Neural cell (in vitro differentiated cells): ENCODE results near the gene EDA2R. TPM values are rescaled to one million over a fixed set of nuclear protein-coding genes. Genes with fewer than 3 reads are reported as not detected.

Experiments
- H2AFZ ChIP-seq: fragments of 200-600, 300-800 bp; sonication (generic), shearing (Covaris generic); 2 replicates; pipeline ENCODE4 v1.6.0; 2014; ENCODE audit warnings: low read depth, mild to moderate bottlenecking, antibody characterized with exemption, low read length, moderate library complexity
- H3F3A ChIP-seq: fragments of 200-600 bp; shearing (Covaris generic); 2 replicates; pipeline ENCODE4 v1.6.1; 2016; ENCODE audit warnings: mild to moderate bottlenecking, moderate library complexity, mixed read lengths, antibody characterized with exemption, low read length; ENCODE audit not compliant: insufficient read depth, poor library complexity, severe bottlenecking
- H3K27ac ChIP-seq: fragments of 200-600, 300-800 bp; sonication (generic), shearing (Covaris generic); 2 replicates; pipeline ENCODE4 v1.5.1; 2014; ENCODE audit warnings: mild to moderate bottlenecking, low read length, moderate library complexity
- H3K27me3 ChIP-seq: fragments of 300-800, 200-600 bp; sonication (generic), shearing (Covaris generic); 2 replicates; pipeline ENCODE4 v1.6.0; 2014; ENCODE audit warnings: mild to moderate bottlenecking, low read depth, low read length, moderate library complexity; ENCODE audit not compliant: insufficient read depth
- H3K36me3 ChIP-seq: fragments of 300-800, 200-600 bp; sonication (generic), shearing (Covaris generic); 2 replicates; pipeline ENCODE4 v1.5.1; 2014; ENCODE audit warnings: mild to moderate bottlenecking, antibody characterized with exemption, low read length, moderate library complexity; ENCODE audit not compliant: insufficient read depth
- H3K4me2 ChIP-seq: fragments of 300-800, 200-600 bp; sonication (generic), shearing (Covaris generic); 2 replicates; pipeline ENCODE4 v1.6.0; 2014; ENCODE audit warnings: mild to moderate bottlenecking, low read length
- H3K4me3 ChIP-seq: fragments of 300-800, 200-600 bp; sonication (generic), shearing (Covaris generic); 2 replicates; pipeline ENCODE4 v1.5.1; 2014; ENCODE audit warnings: mild to moderate bottlenecking, low read length, moderate library complexity
- H3K79me2 ChIP-seq: fragments of 200-600 bp; shearing (Covaris generic); replicated peaks from 2 replicates; pipeline ENCODE4 v1.6.0; 2014; ENCODE audit warnings: mild to moderate bottlenecking, low read length, moderate library complexity; ENCODE audit not compliant: insufficient read depth
- H3K9ac ChIP-seq: fragments of 300-800, 200-600 bp; sonication (generic), shearing (Covaris generic); 2 replicates; pipeline ENCODE4 v1.6.1; 2016; ENCODE audit warnings: mild to moderate bottlenecking, low read length, mixed read lengths
- H3K9me2 ChIP-seq: fragments of 200-600 bp; shearing (Covaris generic); 2 replicates; pipeline ENCODE4 v1.6.1; 2016; ENCODE audit warnings: mild to moderate bottlenecking, low read length, mixed read lengths; ENCODE audit not compliant: insufficient read depth
- H3K9me3 ChIP-seq: fragments of 200-600, 300-800 bp; sonication (generic), shearing (Covaris generic); 2 replicates; pipeline ENCODE4 v1.6.1; 2016; ENCODE audit warnings: mild to moderate bottlenecking, mixed run types, low read length, moderate library complexity, mixed read lengths
- H4K20me1 ChIP-seq: fragments of 200-600 bp; shearing (Covaris generic); 2 replicates; pipeline ENCODE4 v1.6.1; 2016; ENCODE audit warnings: mild to moderate bottlenecking, mixed run types; ENCODE audit not compliant: insufficient read depth
- CTCF ChIP-seq: fragments of 450-650 bp; IDR thresholded peaks from 2 replicates; pipeline ENCODE4 v1.5.1; 2014; ENCODE audit warnings: antibody characterized with exemption, mild to moderate bottlenecking, moderate library complexity; ENCODE audit not compliant: poor library complexity, severe bottlenecking
- EP300 ChIP-seq: fragments of 450-650 bp; conservative IDR thresholded peaks from 2 replicates; pipeline ENCODE4 v1.6.1; 2014; ENCODE audit warnings: antibody characterized with exemption, mild to moderate bottlenecking, moderate library complexity; ENCODE audit not compliant: poor library complexity, severe bottlenecking
- EZH2 ChIP-seq: fragments of 200-600, 300-800 bp; shearing (Covaris generic), sonication (generic); IDR thresholded peaks from 2 replicates; pipeline ENCODE4 v1.6.1; 2014; ENCODE audit warnings: antibody characterized with exemption, low read length, borderline replicate concordance, mild to moderate bottlenecking; ENCODE audit not compliant: insufficient read depth, poor library complexity, severe bottlenecking
- MXI1 ChIP-seq: fragments of 450-650 bp; conservative IDR thresholded peaks from 2 replicates; pipeline ENCODE4 v1.6.1; 2014; ENCODE audit warnings: antibody characterized with exemption, mild to moderate bottlenecking; ENCODE audit not compliant: poor library complexity, severe bottlenecking
- POLR2AphosphoS5 ChIP-seq: IDR thresholded peaks from 2 replicates; pipeline ENCODE4 v1.6.1; 2012
- RAD21 ChIP-seq: fragments of 450-650 bp; conservative IDR thresholded peaks from 2 replicates; pipeline ENCODE4 v1.6.1; 2014; ENCODE audit warnings: antibody characterized with exemption, mild to moderate bottlenecking, moderate library complexity
- SMC3 ChIP-seq: fragments of 450-650 bp; conservative IDR thresholded peaks from 2 replicates; pipeline ENCODE4 v1.6.1; 2014; ENCODE audit warnings: antibody characterized with exemption, mild to moderate bottlenecking, moderate library complexity; ENCODE audit not compliant: poor library complexity
- TAF1 ChIP-seq: IDR thresholded peaks from 2 replicates; pipeline ENCODE4 v1.6.1; 2012; ENCODE audit warnings: low read depth
- polyA plus RNA-seq: library from polyadenylated mRNA; depleted of rRNA; stranded (reverse); fragments of >200 nt; gene quantifications from 2 replicates; pipeline ENCODE4 v1.2.3, GENCODE V29; 2014
- TF ChIP-seq, protein P1 (sequence below): IDR thresholded peaks from 2 replicates; pipeline ENCODE4 v1.6.1; 2012; ENCODE audit warnings: borderline replicate concordance

EDA2R gene
- polyA plus RNA-seq, 1 donor from 2014 or later: 4.9 TPM

- Histone ChIP-seq H3K27me3 (no peaks in the 10 kb centered on the region), H3K9ac (no peak overlapping the region), H3K4me3 (no peak overlapping the region), H3K9me3 (no peaks in the 10 kb centered on the region), H2AFZ (no peak overlapping the region), H3K9me2 (no peaks in the 10 kb centered on the region), H3K27ac (no peak overlapping the region), H3K79me2 (no peaks in the 10 kb centered on the region), H3F3A (no peaks in the 10 kb centered on the region), H3K4me2 (no peak overlapping the region), H4K20me1 (no peaks in the 10 kb centered on the region), H3K36me3 (no peaks in the 10 kb centered on the region)
- TF ChIP-seq CTCF: no peak
- TF ChIP-seq, protein P1, sequence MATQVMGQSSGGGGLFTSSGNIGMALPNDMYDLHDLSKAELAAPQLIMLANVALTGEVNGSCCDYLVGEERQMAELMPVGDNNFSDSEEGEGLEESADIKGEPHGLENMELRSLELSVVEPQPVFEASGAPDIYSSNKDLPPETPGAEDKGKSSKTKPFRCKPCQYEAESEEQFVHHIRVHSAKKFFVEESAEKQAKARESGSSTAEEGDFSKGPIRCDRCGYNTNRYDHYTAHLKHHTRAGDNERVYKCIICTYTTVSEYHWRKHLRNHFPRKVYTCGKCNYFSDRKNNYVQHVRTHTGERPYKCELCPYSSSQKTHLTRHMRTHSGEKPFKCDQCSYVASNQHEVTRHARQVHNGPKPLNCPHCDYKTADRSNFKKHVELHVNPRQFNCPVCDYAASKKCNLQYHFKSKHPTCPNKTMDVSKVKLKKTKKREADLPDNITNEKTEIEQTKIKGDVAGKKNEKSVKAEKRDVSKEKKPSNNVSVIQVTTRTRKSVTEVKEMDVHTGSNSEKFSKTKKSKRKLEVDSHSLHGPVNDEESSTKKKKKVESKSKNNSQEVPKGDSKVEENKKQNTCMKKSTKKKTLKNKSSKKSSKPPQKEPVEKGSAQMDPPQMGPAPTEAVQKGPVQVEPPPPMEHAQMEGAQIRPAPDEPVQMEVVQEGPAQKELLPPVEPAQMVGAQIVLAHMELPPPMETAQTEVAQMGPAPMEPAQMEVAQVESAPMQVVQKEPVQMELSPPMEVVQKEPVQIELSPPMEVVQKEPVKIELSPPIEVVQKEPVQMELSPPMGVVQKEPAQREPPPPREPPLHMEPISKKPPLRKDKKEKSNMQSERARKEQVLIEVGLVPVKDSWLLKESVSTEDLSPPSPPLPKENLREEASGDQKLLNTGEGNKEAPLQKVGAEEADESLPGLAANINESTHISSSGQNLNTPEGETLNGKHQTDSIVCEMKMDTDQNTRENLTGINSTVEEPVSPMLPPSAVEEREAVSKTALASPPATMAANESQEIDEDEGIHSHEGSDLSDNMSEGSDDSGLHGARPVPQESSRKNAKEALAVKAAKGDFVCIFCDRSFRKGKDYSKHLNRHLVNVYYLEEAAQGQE: no peak
- no peak for TF ChIP-seq TAF1
- no peak for TF ChIP-seq EZH2
- TF ChIP-seq MXI1: no peak
- TF ChIP-seq RAD21: no peak
- TF ChIP-seq EP300: no peak
Measured at GRCh38 chrX:66616944-66617343, 21.9 kb downstream of the EDA2R start.

DNA sequence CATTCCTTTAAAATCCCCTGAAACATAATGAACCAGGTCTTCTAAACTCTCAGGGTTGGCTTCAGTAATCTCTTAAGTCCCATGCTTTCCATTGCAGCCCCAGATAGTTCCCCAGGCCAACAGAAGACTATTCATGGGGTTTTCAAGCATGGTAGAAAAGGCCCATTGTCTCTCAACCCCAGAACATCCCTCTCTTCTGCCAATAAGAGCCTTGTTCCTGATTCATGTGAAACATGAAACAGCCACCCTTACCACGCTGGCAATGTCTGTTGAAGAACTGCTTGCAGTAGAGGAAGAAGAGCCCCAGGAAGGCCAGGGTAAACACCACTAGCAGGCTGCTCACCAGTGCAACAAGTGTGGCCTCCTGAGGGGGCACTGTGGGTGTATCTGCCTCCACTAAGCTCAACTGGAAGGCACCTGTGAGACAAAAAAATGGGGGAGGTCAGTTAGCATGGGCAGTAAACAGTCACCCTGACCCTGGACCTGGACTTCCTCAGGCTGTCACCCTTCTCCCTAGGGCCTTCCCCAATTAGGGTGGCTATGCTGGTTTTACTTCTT lies 36.4 kb downstream of the EDA2R start:
- no peak overlapping the region for H3K4me2 ChIP-seq
- TF ChIP-seq EP300: no peak
- TF ChIP-seq EZH2: no peak
- TF ChIP-seq CTCF: no peak
- no peak for TF ChIP-seq POLR2AphosphoS5
- TF ChIP-seq RAD21: no peak
- TF ChIP-seq TAF1: no peak
- no peak for TF ChIP-seq SMC3
- TF ChIP-seq, protein P1: no peak
- no peak for TF ChIP-seq MXI1

More for the DNA sequence above, 36.4 kb downstream of the EDA2R start:
- no peaks in the 10 kb centered on the region for H3K36me3 ChIP-seq
- H3K9ac ChIP-seq: no peak overlapping the region
- no peak overlapping the region for H3K4me3 ChIP-seq
- H3K27ac ChIP-seq: no peak overlapping the region
- H3K9me3 ChIP-seq: no peaks in the 10 kb centered on the region
- H3K27me3 ChIP-seq: no peaks in the 10 kb centered on the region
- no peak overlapping the region for H2AFZ ChIP-seq
- H3K79me2 ChIP-seq: no peaks in the 10 kb centered on the region
- no peaks in the 10 kb centered on the region for H4K20me1 ChIP-seq
- H3K9me2 ChIP-seq: no peaks in the 10 kb centered on the region
- no peaks in the 10 kb centered on the region for H3F3A ChIP-seq
